IMR-90 (cell line): ENCODE data around the gene SCD. TPM values are rescaled to one million over a fixed set of nuclear protein-coding genes. Genes with fewer than 3 reads are reported as not detected.

Source experiments
- ATAC-seq: fragments of 200-7000 bp; cut with Tn5 transposase; 2 replicates; pipeline ENCODE4 v1.9.1; 2020; ENCODE audit warnings: low read depth, mild to moderate bottlenecking, moderate library complexity
- BruUV-seq: library from RNA; stranded (reverse); fragments of 400-500 nt; replicated peaks from 2 replicates; lab custom pipeline; 2021; lab: Mats Ljungman, UMichigan
- CTCF ChIA-PET: fragments of 300-600 bp; formaldehyde crosslinking; extraction: SDS; loops from one replicate; lab custom pipeline; 2021; ENCODE audit warnings: antibody characterized with exemption; lab: Yijun Ruan, JAX
- POLR2A ChIA-PET: fragments of 300-600 bp; sonication (Branson Sonifier 250); formaldehyde crosslinking; loops from one replicate; lab custom pipeline; 2022; ENCODE audit warnings: antibody characterized with exemption; ENCODE audit not compliant: unreplicated experiment; lab: Charles Lee
- DNase-seq: peaks from one replicate; pipeline ENCODE4 v3.0.0; 2013
- H2AFZ ChIP-seq: replicated peaks from 2 replicates; pipeline ENCODE3; 2013; ENCODE audit warnings: low read length, mild to moderate bottlenecking; ENCODE audit not compliant: poor library complexity
- H2AK5ac ChIP-seq: 2 replicates; pipeline ENCODE4 v1.6.1; 2013; ENCODE audit warnings: low read depth, low read length, inconsistent platforms
- H2AK9ac ChIP-seq: replicated peaks from 2 replicates; pipeline ENCODE3; 2013; ENCODE audit warnings: mild to moderate bottlenecking, low read depth, low read length, moderate library complexity; ENCODE audit not compliant: poor library complexity
- H2BK120ac ChIP-seq: 2 replicates; pipeline ENCODE4 v1.6.1; 2013; ENCODE audit warnings: low read depth, low read length, inconsistent platforms
- H2BK15ac ChIP-seq: 3 replicates; pipeline ENCODE4 v1.6.1; 2013; ENCODE audit warnings: low read depth, low read length, inconsistent platforms
- H2BK20ac ChIP-seq: 2 replicates; pipeline ENCODE4 v1.6.1; 2013; ENCODE audit warnings: low read depth, mild to moderate bottlenecking, inconsistent platforms, low read length, moderate library complexity
- H2BK5ac ChIP-seq: 2 replicates; pipeline ENCODE4 v1.6.1; 2013; ENCODE audit warnings: mild to moderate bottlenecking, low read depth, low read length, inconsistent platforms; ENCODE audit not compliant: poor library complexity, severe bottlenecking
- H3K14ac ChIP-seq: replicated peaks from 2 replicates; pipeline ENCODE4 v1.6.1; 2013; ENCODE audit warnings: low read depth, low read length, inconsistent platforms
- H3K18ac ChIP-seq: 2 replicates; pipeline ENCODE4 v1.6.1; 2013; ENCODE audit warnings: low read depth, low read length, control low read depth
- H3K23ac ChIP-seq: 2 replicates; pipeline ENCODE4 v1.6.1; 2013; ENCODE audit warnings: low read depth, low read length, inconsistent platforms
- H3K27ac ChIP-seq: 2 replicates; pipeline ENCODE4 v1.5.1; 2013; ENCODE audit warnings: mild to moderate bottlenecking, control low read depth, low read length; ENCODE audit not compliant: insufficient read depth
- H3K27me3 ChIP-seq: 2 replicates; pipeline ENCODE4 v1.6.1; 2013; ENCODE audit warnings: low read length; ENCODE audit not compliant: control insufficient read depth, insufficient read depth
- H3K36me3 ChIP-seq: 2 replicates; pipeline ENCODE4 v1.6.1; 2013; ENCODE audit warnings: low read length, mixed read lengths; ENCODE audit not compliant: control insufficient read depth, insufficient read depth
- H3K4ac ChIP-seq: 2 replicates; pipeline ENCODE4 v1.6.1; 2013; ENCODE audit warnings: low read depth, low read length, inconsistent platforms
- H3K4me1 ChIP-seq: 2 replicates; pipeline ENCODE4 v1.6.1; 2013; ENCODE audit warnings: low read length, mixed read lengths; ENCODE audit not compliant: control insufficient read depth, insufficient read depth
- H3K4me2 ChIP-seq: 2 replicates; pipeline ENCODE4 v1.6.1; 2013; ENCODE audit warnings: low read depth, mild to moderate bottlenecking, control low read depth, low read length, moderate library complexity
- H3K4me3 ChIP-seq: 2 replicates; pipeline ENCODE4 v1.5.1; 2013; ENCODE audit warnings: low read depth, mild to moderate bottlenecking, control low read depth, low read length, moderate library complexity; ENCODE audit not compliant: insufficient read depth
- H3K56ac ChIP-seq: 2 replicates; pipeline ENCODE4 v1.6.1; 2013; ENCODE audit warnings: low read length, inconsistent platforms; ENCODE audit not compliant: insufficient read depth; ENCODE audit errors: extremely low read depth
- H3K79me1 ChIP-seq, 2 experiments: 2 replicates each; pipeline ENCODE4 v1.6.1; 2013; ENCODE audit warnings: low read length in 2 of 2, inconsistent platforms in 1 of 2, low read depth in 1 of 2
- H3K9ac ChIP-seq: 2 replicates; pipeline ENCODE4 v1.6.1; 2013; ENCODE audit warnings: low read depth, low read length, control low read depth
- H3K9me1 ChIP-seq: 2 replicates; pipeline ENCODE4 v1.6.1; 2013; ENCODE audit warnings: low read length, inconsistent platforms; ENCODE audit not compliant: insufficient read depth
- H3K9me3 ChIP-seq: 2 replicates; pipeline ENCODE4 v1.6.1; 2013; ENCODE audit warnings: low read length; ENCODE audit not compliant: control insufficient read depth, insufficient read depth
- H4K20me1 ChIP-seq: 2 replicates; pipeline ENCODE4 v1.6.1; 2013; ENCODE audit warnings: low read length, inconsistent platforms; ENCODE audit not compliant: insufficient read depth
- H4K5ac ChIP-seq: 2 replicates; pipeline ENCODE4 v1.6.1; 2013; ENCODE audit warnings: mild to moderate bottlenecking, low read depth, low read length, control low read depth
- H4K8ac ChIP-seq, 2 experiments: 2 replicates each; pipeline ENCODE4 v1.6.1; 2013; ENCODE audit warnings: low read depth in 2 of 2, low read length in 2 of 2, control low read depth in 1 of 2, inconsistent platforms in 1 of 2
- H4K91ac ChIP-seq: 2 replicates; pipeline ENCODE4 v1.6.1; 2013; ENCODE audit warnings: low read depth, low read length, inconsistent platforms; ENCODE audit not compliant: insufficient read depth
- CHD1 ChIP-seq: IDR thresholded peaks from 2 replicates; pipeline ENCODE4 v1.6.1; 2012; ENCODE audit warnings: low read depth, low read length, improper control_type of control experiment
- CTCF ChIP-seq: conservative IDR thresholded peaks from 2 replicates; pipeline ENCODE4 v1.5.1; 2012; ENCODE audit warnings: mild to moderate bottlenecking, low read depth, low read length, improper control_type of control experiment
- FOS ChIP-seq: fragments of 150-350 bp; IDR thresholded peaks from 2 replicates; pipeline ENCODE4 v1.6.1; 2016; ENCODE audit warnings: low read depth, low read length
- MAZ ChIP-seq: IDR thresholded peaks from 2 replicates; pipeline ENCODE4 v1.6.1; 2012; ENCODE audit warnings: low read depth, mild to moderate bottlenecking, low read length, improper control_type of control experiment, moderate library complexity, borderline replicate concordance
- MXI1 ChIP-seq: IDR thresholded peaks from 2 replicates; pipeline ENCODE4 v1.6.1; 2012; ENCODE audit warnings: low read depth, mild to moderate bottlenecking, low read length, moderate library complexity, borderline replicate concordance
- NFE2L2 ChIP-seq: fragments of 150-350 bp; IDR thresholded peaks from 2 replicates; pipeline ENCODE4 v1.6.1; 2016; ENCODE audit warnings: low read depth, mild to moderate bottlenecking, low read length
- POLR2A ChIP-seq: IDR thresholded peaks from 2 replicates; pipeline ENCODE4 v1.6.1; 2012; ENCODE audit warnings: mild to moderate bottlenecking, low read depth, low read length
- RAD21 ChIP-seq: IDR thresholded peaks from 2 replicates; pipeline ENCODE4 v1.6.1; 2012; ENCODE audit warnings: low read length, improper control_type of control experiment
- RCOR1 ChIP-seq: IDR thresholded peaks from 2 replicates; pipeline ENCODE4 v1.6.1; 2012; ENCODE audit warnings: mild to moderate bottlenecking, low read length, improper control_type of control experiment; ENCODE audit not compliant: insufficient replicate concordance
- WGBS, 2 experiments: methylation state at CpG; one replicate each; pipeline versions ENCODE4 v1.1.5 to v1.1.7; 2013; ENCODE audit warnings: missing lambda C conversion rate in 2 of 2; ENCODE audit not compliant: insufficient read length in 1 of 2; ENCODE audit errors: extremely low coverage in 2 of 2; 5-methylcytosine and 5-hydroxymethylcytosine counted together
- dilution Hi-C: fragments of 300-500 bp; cut with HindIII; formaldehyde crosslinking; loops from one replicate; pipeline ENCODE4 v1.14.3; 2018; ENCODE audit warnings: low sequenced_read_pairs; ENCODE audit not compliant: unreplicated experiment
- in situ Hi-C: fragments of 300-500 bp; cut with MboI; formaldehyde crosslinking; loops from 3 replicates; pipeline ENCODE4 v1.14.3; 2019; ENCODE audit warnings: low sequenced_read_pairs, inconsistent platforms, mixed read lengths
- intact Hi-C: fragments of 100-400 bp; cut with micrococcal nuclease; formaldehyde crosslinking; loops from 2 replicates; pipeline ENCODE4 v1.10.0; 2022
- polyA plus RNA-seq, 3 experiments: library from polyadenylated mRNA; depleted of rRNA; stranded (reverse); fragments of >200 nt; gene quantifications; 2 replicates each; pipeline ENCODE4 v1.2.3, GENCODE V29; 2012; ENCODE audit warnings: low replicate concordance in 1 of 3
- total RNA-seq: library from RNA; depleted of rRNA; stranded (reverse); fragments of >200 nt; gene quantifications from 2 replicates; pipeline ENCODE4 v1.2.3, GENCODE V29; 2012

The SCD gene
- total and polyA plus RNA-seq, 2 of the 4 experiments (the other 2 are of a cell fraction) = 50.7 to 65.1 TPM

- no peak overlapping the region for H3K18ac ChIP-seq
- H3K9me1 ChIP-seq = no peaks in the 10 kb centered on the region
- no peaks in the 10 kb centered on the region for H3K4me1 ChIP-seq
- in situ Hi-C loops (no loop called here), intact Hi-C loops (no loop called here), dilution Hi-C loops (no loop called here)
- no peaks in the 10 kb centered on the region for H3K9me3 ChIP-seq
- no peaks in the 10 kb centered on the region for H3K27me3 ChIP-seq
- no peak overlapping the region for H2BK15ac ChIP-seq
- H3K9ac ChIP-seq = no peak overlapping the region
- no peaks in the 10 kb centered on the region for H3K79me1 ChIP-seq
- no peak overlapping the region for H3K4me2 ChIP-seq
- H2AFZ ChIP-seq = no peak overlapping the region
- no peak overlapping the region for H2AK5ac ChIP-seq
- H4K5ac ChIP-seq = no peak overlapping the region
- ATAC-seq = no peak
- TF ChIP-seq CTCF = no peak
- TF ChIP-seq RCOR1 = no peak
- TF ChIP-seq POLR2A = no peak
- TF ChIP-seq FOS = no peak
- no peak for TF ChIP-seq NFE2L2
- no peak for TF ChIP-seq CHD1
- no peak for TF ChIP-seq RAD21
- no peak for TF ChIP-seq MXI1
- TF ChIP-seq MAZ = no peak
- H3K14ac ChIP-seq = no peak overlapping the region
- H3K4me3 ChIP-seq = no peak overlapping the region
- no peak overlapping the region for H3K23ac ChIP-seq
- H3K4ac ChIP-seq = no peak overlapping the region
- CTCF ChIA-PET = no interaction called here
- H3K36me3 ChIP-seq = no peaks in the 10 kb centered on the region
- no peak overlapping the region for H2BK20ac ChIP-seq
- no peak overlapping the region for H2AK9ac ChIP-seq
- no TSS peak for BruUV-seq
- H2BK5ac ChIP-seq = no peak overlapping the region
- POLR2A ChIA-PET = no interaction called here
- H2BK120ac ChIP-seq = no peak overlapping the region
- H4K20me1 ChIP-seq = no peaks in the 10 kb centered on the region
- no CpG with 5 or more reads among the region's 2 CpGs for WGBS, 2 experiments
- H4K8ac ChIP-seq = no peak overlapping the region
- no peak overlapping the region for H3K27ac ChIP-seq
- no peak overlapping the region for H4K91ac ChIP-seq
- no peak for DNase-seq
- no peak overlapping the region for H3K56ac ChIP-seq
Observed at GRCh38 chr10:100395626-100396025, 48.6 kb downstream of the SCD start.
